ENCODE results near the gene SENP3.

Gene SENP3

DNA sequence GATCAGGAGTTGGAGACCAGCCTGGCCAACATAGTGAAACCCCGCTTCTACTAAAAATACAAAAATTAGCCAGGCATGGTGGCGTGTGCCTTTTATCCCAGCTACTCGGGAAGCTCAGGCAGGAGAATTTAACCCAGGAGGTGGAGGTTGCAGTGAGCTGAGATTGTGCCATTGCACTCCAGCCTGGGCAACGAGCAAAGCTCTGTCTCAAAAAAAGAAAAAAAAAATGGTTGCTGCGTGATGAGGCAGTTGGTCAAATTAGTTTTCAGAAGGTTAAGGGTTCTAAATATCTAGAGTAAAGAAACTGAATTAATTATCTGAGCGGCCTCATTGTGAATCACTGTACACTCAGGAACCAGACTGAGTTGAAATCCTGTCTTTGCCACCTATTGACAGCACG lies 14.2 kb downstream of the SENP3 start:
- no peak for DNase-seq

- no peak for DNase-seq
Observed at GRCh38 chr17:7576432-7576937, 14.8 kb downstream of the SENP3 start.

GRCh38 chr17:7577327-7578199 lies 15.8 kb downstream of the SENP3 start:
- no peak for DNase-seq

DNA sequence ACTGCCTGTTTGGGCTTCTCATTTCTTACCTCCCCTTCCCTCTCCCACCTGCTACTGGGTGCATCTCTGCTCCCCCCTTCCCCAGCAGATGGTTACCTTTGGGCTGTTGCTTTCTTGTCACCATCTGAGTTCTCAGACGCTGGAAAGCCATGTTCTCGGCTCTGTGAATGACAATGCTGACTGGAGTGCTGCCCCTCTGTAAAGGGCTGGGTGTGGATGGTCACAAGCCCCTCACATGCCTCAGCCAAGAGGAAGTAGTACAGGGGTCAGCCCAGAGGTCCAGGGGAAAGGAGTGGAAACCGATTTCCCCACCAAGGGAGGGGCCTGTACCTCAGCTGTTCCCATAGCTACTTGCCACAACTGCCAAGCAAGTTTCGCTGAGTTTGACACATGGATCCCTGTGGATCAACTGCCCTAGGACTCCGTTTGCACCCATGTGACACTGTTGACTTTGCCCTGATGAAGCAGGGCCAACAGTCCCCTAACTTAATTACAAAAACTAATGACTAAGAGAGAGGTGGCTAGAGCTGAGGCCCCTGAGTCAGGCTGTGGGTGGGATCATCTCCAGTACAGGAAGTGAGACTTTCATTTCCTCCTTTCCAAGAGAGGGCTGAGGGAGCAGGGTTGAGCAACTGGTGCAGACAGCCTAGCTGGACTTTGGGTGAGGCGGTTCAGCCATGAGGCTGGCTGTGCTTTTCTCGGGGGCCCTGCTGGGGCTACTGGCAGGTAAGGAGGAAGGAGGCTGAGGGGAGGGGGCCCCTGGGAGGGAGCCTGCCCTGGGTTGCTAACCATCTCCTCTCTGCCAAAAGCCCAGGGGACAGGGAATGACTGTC lies 17.5 kb downstream of the SENP3 start, which contains the start of gene CD68:
TSS of gene CD68 (plus strand) at position 638 of the 833 bp plus-strand sequence. CDS start at position 678, 40 bp downstream.
- DNase-seq: no peak

- DNase-seq: no peak
Observed at GRCh38 chr17:7579834-7580603, 18.3 kb downstream of the SENP3 start.

DNA sequence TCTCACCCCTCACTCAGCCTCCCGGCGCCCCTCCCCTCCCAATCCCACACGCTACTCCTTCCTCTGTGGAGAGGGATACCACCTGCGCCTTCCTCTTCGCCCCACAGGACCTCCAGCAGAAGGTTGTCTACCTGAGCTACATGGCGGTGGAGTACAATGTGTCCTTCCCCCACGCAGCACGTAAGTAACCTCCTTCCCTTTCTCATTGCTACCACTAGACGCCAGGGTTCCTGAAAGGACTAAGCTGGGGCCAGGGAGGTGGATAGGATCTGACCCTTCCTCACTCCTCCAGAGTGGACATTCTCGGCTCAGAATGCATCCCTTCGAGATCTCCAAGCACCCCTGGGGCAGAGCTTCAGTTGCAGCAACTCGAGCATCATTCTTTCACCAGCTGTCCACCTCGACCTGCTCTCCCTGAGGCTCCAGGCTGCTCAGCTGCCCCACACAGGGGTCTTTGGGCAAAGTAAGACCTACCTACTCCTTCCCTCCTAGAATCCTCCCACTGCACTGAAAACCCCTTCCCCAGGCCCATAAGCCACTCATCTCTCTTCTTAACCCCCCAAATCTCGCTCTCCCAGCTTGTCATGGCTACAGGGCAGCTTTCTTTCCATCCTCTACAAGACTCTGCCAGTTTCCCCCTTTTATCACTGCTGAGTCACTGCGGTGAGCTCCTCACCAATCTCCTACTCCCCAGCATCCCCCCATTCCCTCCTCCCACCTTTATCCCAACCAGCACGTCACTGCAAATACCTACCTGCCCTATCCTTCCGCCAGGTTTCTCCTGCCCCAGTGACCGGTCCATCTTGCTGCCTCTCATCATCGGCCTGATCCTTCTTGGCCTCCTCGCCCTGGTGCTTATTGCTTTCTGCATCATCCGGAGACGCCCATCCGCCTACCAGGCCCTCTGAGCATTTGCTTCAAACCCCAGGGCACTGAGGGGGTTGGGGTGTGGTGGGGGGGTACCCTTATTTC lies 19.2 kb downstream of the SENP3 start:
- no peak for DNase-seq

DNA sequence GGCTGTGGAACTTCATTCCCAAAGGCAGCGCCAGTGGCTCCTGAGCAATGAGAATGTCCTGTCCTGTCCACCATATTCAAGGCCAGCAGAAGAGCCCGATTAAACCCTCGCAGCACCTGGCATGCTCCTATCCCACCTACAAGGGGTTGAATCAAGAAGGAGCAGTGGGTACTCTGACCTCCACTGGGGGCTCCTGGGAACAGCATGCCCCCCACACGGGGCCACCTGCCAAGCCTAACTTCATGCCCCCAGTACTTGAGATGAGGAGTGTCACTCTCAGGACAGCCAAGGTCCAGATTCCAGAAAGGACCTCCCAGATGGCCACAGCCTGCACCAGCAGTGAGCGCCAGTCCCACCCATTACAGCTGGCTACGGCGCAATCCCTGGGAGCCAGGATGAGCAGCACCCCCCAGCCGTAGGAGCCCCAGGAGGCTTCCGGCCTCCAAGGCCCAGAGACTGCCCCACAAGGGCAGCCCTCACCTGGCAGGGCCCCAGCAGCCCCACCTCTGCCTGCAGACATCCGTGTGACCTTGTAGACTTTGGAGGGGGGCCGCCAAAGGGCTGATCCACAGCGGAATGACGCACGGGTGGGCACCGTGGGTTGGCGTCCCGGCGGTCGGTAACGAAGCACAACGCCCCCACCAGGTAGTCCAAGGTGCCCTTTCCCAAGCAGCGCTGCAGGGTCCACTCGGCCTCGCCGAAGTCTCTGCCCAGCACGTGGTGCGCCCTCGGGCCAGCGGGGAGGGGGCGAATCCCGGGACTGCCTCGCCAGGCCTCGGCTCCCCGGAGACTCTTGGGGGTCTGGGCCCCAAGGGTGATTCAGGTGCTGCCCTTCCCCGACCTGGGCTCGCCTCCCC lies 20.9 kb downstream of the SENP3 start:
- DNase-seq: no peak

DNA sequence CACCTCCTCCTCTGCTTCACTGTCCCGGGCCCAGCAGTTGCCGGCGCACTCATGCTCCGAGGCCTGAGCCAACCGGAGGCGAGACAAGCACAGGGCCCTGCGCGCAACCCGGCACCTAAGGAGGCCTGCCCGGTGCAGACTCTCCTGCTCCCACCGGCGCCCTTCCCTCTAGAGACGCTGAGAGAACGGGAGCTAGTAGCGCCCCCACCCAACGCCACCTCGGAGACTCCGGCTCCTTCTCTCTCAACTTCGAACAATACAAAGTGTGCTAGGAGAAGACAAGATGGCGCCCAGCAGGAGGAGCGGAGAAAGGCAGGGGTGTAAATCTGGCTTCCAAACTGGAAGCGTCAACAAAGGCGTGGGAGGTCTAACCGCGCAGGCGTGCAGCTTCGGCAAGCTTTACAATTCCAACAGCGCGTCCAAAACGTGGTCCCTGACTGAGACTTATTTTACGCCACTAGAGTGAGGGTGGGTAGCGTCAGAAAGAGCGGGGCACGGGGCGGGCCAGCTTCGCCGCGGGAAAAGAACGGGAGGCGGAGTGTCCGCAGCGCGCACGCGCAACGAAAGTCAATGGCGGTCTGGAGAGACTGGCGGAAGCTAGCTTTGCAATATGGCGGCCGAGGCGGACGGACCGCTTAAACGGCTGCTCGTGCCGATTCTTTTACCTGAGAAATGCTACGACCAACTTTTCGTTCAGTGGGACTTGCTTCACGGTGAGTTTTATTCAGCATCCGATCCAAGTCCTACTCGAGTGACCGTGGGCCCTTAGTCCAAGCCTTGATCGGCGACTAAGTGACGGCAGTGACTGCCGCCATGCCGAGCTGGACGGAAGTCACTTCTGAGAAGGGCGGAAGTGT lies 21.8 kb downstream of the SENP3 start, which contains the start of gene MPDU1:
TSS of gene MPDU1 (plus strand) at position 600 of the 857 bp plus-strand sequence. CDS start at position 611, 11 bp downstream.
- peak; percentile 99 for DNase-seq

DNA sequence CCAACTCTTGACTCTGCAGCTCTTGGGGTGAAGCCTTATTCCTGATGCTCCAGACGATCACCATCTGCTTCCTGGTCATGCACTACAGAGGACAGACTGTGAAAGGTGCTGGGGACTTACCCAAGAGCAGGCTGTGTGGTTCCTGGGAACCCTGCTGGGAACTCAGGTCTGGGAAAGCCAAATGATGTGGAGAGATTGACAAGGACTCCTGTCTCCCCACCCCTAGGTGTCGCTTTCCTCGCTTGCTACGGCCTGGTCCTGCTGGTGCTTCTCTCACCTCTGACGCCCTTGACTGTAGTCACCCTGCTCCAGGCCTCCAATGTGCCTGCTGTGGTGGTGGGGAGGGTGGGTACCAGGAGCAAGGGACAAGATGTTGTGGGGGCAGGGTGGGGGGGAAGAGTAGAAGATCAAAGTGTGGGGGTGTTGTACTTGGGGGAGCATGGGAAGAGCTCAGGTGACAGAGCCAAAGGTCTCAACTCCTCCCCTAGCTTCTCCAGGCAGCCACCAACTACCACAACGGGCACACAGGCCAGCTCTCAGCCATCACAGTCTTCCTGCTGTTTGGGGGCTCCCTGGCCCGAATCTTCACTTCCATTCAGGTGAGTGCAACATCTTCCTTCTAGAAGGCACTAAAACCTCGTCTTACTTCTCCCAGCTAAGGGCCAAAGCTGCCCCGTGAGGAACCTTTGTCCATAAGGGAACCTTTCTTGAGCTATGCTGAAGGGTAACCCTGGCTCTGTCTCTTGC lies 25.1 kb downstream of the SENP3 start:
- no peak for DNase-seq

GRCh38 chr17:7587420-7588151 lies 25.9 kb downstream of the SENP3 start:
- no peak for DNase-seq

DNA sequence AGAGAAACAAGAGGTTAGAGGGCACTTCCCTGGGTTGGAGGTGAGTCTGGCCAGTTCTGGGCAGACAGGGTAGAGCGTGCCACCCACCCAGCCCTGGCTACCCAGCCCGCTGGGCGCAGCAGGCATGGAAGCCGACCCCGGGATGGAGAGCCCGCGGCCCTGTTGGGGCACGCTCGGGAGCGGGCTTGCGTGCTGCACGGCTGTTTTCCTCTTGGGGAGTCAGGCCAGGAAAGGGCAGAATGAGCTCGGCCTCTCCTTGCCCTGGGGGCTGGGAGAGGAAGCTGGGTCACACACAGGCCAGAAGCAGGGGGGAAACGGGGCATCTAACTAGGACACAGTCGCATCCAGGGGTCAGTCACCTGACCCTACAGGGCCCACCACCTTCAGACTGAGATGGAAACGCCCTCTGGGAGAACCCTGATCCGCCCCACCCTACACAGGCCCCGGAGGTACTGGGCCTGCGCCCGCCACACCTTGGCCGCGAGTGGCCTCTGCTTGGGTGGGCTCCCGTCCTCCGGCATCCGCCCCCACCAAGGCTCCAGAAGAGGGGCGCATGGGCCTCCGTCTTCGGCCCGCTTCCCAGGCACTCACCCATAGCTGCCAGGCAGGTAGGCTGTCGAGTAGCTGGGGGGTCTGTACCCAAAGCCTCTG lies 27.0 kb downstream of the SENP3 start:
- DNase-seq: no peak

DNA sequence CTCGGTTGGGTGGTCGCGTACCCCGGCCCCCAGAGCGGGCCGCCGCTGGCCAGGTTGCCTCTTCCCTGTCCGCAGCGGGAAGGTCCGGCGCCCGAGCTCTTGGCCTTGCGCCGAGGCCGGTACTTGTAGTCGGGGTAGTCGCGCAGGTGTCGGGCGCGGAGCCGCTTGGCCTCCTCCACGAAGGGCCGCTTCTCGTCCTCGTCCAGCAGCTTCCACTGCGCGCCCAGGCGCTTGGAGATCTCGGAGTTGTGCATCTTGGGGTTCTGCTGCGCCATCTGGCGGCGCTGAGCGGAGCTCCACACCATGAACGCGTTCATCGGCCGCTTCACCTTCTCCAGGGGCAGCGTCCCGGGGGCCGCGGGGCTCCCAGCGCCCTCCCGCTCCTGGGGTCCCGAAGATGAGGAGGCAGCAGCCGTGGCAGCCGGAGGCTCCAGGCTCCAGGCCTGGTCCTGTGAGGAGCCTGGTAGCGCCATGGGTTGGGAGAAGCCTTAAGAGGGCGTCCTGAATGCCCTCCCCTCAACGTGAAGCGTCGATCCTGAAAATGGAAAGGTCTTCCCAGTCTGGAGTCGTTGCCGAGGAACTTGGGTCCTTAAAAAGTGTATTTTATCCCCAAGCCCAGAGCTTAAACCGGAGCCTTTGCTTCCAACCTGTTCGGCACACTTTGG lies 27.6 kb downstream of the SENP3 start:
- DNase-seq: peak; percentile 83

GRCh38 chr17:7589891-7590691 lies 28.4 kb downstream of the SENP3 start, which contains the start of gene SOX15:
Gene SOX15, minus strand, starts transcription at chr17:7590094. Its CDS starts 418 bp downstream, at chr17:7589676.
- DNase-seq: no peak

DNA sequence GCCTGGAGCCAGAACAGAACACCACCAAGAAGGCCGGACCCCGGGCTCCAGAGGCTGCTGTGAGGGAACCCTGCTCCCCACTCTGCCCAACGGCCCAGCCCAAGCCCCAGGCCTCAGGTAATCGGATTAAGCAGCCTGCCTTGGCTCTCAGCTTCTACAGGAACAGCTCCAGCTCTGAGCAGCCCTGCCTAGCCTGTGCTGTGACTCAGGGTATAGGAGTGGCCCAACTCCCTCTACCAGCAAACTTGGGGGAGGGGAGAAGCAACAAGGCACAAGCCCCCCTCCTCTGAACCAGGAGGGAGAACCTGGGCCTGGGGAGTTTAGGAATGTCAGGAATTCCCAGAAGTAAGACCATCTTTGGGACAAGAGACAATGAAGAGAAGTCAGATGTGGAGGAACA lies 29.0 kb downstream of the SENP3 start:
- no peak for DNase-seq

GRCh38 chr17:7591596-7591995 lies 29.9 kb downstream of the SENP3 start:
- DNase-seq: no peak
